Astrocyte (in vitro differentiated cells and primary cell): Measurements from ENCODE around the gene SLC35G3. TPM values are rescaled to one million over a fixed set of nuclear protein-coding genes. Genes with fewer than 3 reads are reported as not detected.

ENCODE experiments used
- DNase-seq: peaks from one replicate; pipeline ENCODE4 v3.0.0-alpha.2; 2010; ENCODE audit warnings: low read depth
- FAIRE-seq: peaks from 2 replicates; lab custom pipeline; 2011; peaks lifted over from hg19 to GRCh38; lab: Jason Lieb, UNC
- H2AFZ ChIP-seq: 2 replicates; pipeline ENCODE4 v1.6.0; 2012; ENCODE audit warnings: low read depth, low read length, inconsistent platforms
- H3K27ac ChIP-seq: 2 replicates; pipeline ENCODE4 v1.5.1; 2011; ENCODE audit warnings: low read depth, low read length, inconsistent platforms
- H3K27me3 ChIP-seq: 2 replicates; pipeline ENCODE4 v1.6.0; 2011; ENCODE audit warnings: low read length, inconsistent platforms; ENCODE audit not compliant: insufficient read depth
- H3K36me3 ChIP-seq: 2 replicates; pipeline ENCODE4 v1.5.1; 2011; ENCODE audit warnings: low read length, inconsistent platforms; ENCODE audit not compliant: insufficient read depth
- H3K4me1 ChIP-seq: 2 replicates; pipeline ENCODE4 v1.5.1; 2011; ENCODE audit warnings: low read length, inconsistent platforms; ENCODE audit not compliant: insufficient read depth
- H3K4me2 ChIP-seq: 2 replicates; pipeline ENCODE4 v1.6.0; 2012; ENCODE audit warnings: low read length, inconsistent platforms
- H3K4me3 ChIP-seq: 2 replicates; pipeline ENCODE4 v1.5.1; 2011; ENCODE audit warnings: low read depth, mild to moderate bottlenecking, low read length, inconsistent platforms; ENCODE audit not compliant: insufficient read depth
- H3K79me2 ChIP-seq: 2 replicates; pipeline ENCODE4 v1.6.0; 2012; ENCODE audit warnings: mild to moderate bottlenecking, low read length, inconsistent platforms; ENCODE audit not compliant: insufficient read depth
- H3K9ac ChIP-seq: 2 replicates; pipeline ENCODE4 v1.6.0; 2012; ENCODE audit warnings: mild to moderate bottlenecking, low read length, inconsistent platforms
- H3K9me3 ChIP-seq: 2 replicates; pipeline ENCODE4 v1.5.1; 2012; ENCODE audit warnings: low read depth, mild to moderate bottlenecking, low read length, inconsistent platforms; ENCODE audit not compliant: insufficient read depth
- H4K20me1 ChIP-seq: 2 replicates; pipeline ENCODE4 v1.6.0; 2012; ENCODE audit warnings: low read length, inconsistent platforms; ENCODE audit not compliant: insufficient read depth
- H3K27ac Mint-ChIP-seq: one replicate; pipeline ENCODE4 v1.8.0; 2021; ENCODE audit warnings: mild to moderate bottlenecking, mixed read lengths; ENCODE audit not compliant: unreplicated experiment
- H3K27me3 Mint-ChIP-seq: one replicate; pipeline ENCODE4 v1.8.0; 2021; ENCODE audit warnings: low read depth, mixed read lengths; ENCODE audit not compliant: unreplicated experiment
- H3K36me3 Mint-ChIP-seq: one replicate; pipeline ENCODE4 v1.8.0; 2021; ENCODE audit warnings: low read depth, mixed read lengths; ENCODE audit not compliant: unreplicated experiment
- H3K4me1 Mint-ChIP-seq: one replicate; pipeline ENCODE4 v1.8.0; 2021; ENCODE audit warnings: low read depth, mixed read lengths; ENCODE audit not compliant: unreplicated experiment
- H3K4me3 Mint-ChIP-seq: one replicate; pipeline ENCODE4 v1.8.0; 2021; ENCODE audit warnings: mild to moderate bottlenecking, moderate library complexity, mixed read lengths; ENCODE audit not compliant: unreplicated experiment
- H3K9me3 Mint-ChIP-seq: one replicate; pipeline ENCODE4 v1.8.0; 2021; ENCODE audit warnings: mild to moderate bottlenecking, mixed read lengths; ENCODE audit not compliant: unreplicated experiment
- EZH2 ChIP-seq: IDR thresholded peaks from 2 replicates; pipeline ENCODE4 v1.6.1; 2012; ENCODE audit warnings: mild to moderate bottlenecking, low read length, inconsistent platforms; ENCODE audit not compliant: insufficient read depth
- total RNA-seq: library from RNA; stranded (reverse); gene quantifications from 2 replicates; pipeline ENCODE4 v1.2.1, GENCODE V29; 2021
- TF ChIP-seq, protein P1 (sequence below): IDR thresholded peaks from 2 replicates; pipeline ENCODE4 v1.5.1; 2011; ENCODE audit warnings: low read depth, mild to moderate bottlenecking, inconsistent platforms, low read length, moderate library complexity; ENCODE audit not compliant: insufficient read depth

Gene SLC35G3
- total RNA-seq, 1 donor from 2014 or later: not detected

DNA sequence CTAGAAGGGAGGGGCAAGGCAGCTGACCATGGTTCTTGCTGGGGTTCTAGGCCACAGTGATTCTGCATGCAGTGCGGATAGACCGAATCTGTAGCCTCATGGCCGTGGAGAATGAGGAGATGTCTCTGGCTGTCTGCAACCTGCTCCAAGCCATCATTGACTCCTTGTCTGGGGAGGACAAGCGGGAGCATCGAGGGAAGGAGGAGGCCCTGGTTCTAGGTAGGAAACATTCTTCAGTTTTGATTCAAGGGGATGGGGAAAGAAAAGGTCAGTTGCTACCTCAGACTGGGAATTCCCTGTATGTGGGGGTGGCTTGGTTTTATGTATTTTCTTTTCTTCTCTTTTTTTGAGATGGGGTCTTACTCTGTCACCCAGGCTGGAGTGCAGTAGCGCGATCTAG lies 38.9 kb downstream of the SLC35G3 start:
- Histone ChIP-seq H2AFZ (no peak overlapping the region), H3K9me3 (no peaks in the 10 kb centered on the region), H3K27me3 (peaks cover 3% of the 10 kb centered on the region), H3K36me3 (no peaks in the 10 kb centered on the region), H3K4me2 (no peak overlapping the region), H3K79me2 (no peaks in the 10 kb centered on the region), H3K9ac (no peak overlapping the region), H3K27ac (no peak overlapping the region), H3K4me1 (no peaks in the 10 kb centered on the region), H3K4me3 (no peak overlapping the region), H4K20me1 (no peaks in the 10 kb centered on the region)
- DNase-seq (no peak), FAIRE-seq (no peak)
- no peak for TF ChIP-seq EZH2
- TF ChIP-seq, protein P1, sequence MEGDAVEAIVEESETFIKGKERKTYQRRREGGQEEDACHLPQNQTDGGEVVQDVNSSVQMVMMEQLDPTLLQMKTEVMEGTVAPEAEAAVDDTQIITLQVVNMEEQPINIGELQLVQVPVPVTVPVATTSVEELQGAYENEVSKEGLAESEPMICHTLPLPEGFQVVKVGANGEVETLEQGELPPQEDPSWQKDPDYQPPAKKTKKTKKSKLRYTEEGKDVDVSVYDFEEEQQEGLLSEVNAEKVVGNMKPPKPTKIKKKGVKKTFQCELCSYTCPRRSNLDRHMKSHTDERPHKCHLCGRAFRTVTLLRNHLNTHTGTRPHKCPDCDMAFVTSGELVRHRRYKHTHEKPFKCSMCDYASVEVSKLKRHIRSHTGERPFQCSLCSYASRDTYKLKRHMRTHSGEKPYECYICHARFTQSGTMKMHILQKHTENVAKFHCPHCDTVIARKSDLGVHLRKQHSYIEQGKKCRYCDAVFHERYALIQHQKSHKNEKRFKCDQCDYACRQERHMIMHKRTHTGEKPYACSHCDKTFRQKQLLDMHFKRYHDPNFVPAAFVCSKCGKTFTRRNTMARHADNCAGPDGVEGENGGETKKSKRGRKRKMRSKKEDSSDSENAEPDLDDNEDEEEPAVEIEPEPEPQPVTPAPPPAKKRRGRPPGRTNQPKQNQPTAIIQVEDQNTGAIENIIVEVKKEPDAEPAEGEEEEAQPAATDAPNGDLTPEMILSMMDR: no peak
- Mint-ChIP-seq H3K4me3 (no peak overlapping the region), H3K36me3 (no peaks in the 10 kb centered on the region), H3K4me1 (peaks cover 3% of the 10 kb centered on the region), H3K27me3 (peaks cover 7% of the 10 kb centered on the region), H3K9me3 (no peaks in the 10 kb centered on the region), H3K27ac (no peak overlapping the region)

DNA sequence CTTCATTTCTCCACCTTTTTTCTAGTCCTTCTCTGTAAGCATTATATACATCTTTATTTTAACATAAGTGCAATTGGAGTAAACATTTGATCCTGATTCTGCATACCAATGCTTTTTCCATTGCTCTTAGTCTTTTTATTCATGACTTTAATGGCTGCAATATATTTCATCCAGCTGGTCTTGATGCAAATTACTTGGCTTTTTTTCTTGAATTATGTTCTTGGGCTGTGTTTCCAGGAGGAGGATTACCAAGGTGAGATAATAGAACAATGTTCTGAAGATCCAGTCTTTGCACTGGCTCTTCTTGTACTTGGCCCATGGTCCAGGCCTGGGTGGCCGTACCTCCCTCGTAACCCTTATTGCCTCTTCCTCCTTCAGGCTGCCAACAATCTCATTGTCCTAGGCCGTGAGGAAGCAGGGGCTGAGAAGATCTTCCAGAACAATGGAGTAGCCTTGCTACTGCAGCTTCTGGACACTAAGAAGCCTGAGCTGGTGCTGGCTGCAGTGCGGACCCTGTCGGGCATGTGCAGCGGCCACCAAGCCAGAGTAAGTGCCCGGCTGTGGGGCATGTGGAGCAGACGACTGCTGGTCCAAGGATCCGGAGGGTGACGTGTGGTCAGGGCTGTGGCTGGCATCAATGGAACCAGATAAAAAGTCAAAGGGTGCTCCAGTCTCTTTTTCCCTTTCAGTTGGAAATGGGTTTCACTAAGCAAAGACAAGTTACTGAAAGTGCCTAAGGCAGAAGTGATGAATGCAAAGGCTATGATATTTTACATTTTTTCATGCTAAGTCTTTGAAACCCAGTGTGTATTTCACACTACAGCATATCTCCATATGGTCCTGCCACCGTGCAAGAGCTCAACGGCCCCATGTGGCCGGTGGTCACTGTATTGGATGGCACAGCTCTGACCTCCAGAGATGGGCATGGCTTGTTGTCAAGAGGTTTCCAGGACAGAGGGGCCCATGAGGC lies 39.7 kb downstream of the SLC35G3 start:
- Histone ChIP-seq H3K9me3 (no peaks in the 10 kb centered on the region), H3K4me3 (no peak overlapping the region), H3K27ac (no peak overlapping the region), H3K79me2 (no peaks in the 10 kb centered on the region), H2AFZ (no peak overlapping the region), H3K9ac (no peak overlapping the region), H3K27me3 (peaks cover 3% of the 10 kb centered on the region), H3K4me1 (no peaks in the 10 kb centered on the region), H3K4me2 (no peak overlapping the region), H4K20me1 (no peaks in the 10 kb centered on the region), H3K36me3 (no peaks in the 10 kb centered on the region)
- FAIRE-seq (no peak), DNase-seq (no peak)
- Mint-ChIP-seq H3K36me3 (no peaks in the 10 kb centered on the region), H3K27me3 (peaks cover 6% of the 10 kb centered on the region), H3K9me3 (no peaks in the 10 kb centered on the region), H3K27ac (no peak overlapping the region), H3K4me3 (no peak overlapping the region), H3K4me1 (no peaks in the 10 kb centered on the region)
- TF ChIP-seq, protein P1: no peak
- no peak for TF ChIP-seq EZH2
